Measurements from ENCODE around the gene RYR2. TPM values are rescaled to one million over a fixed set of nuclear protein-coding genes. Genes with fewer than 3 reads are reported as not detected.

The RYR2 gene
- total RNA-seq, 1 experiment from 2014 or later = 0.90 TPM

GRCh38 chr1:237206065-237206414 is 164.1 kb downstream of the RYR2 start:
- DNase-seq = no peak
- no peaks in the 10 kb centered on the region for H3K36me3 Mint-ChIP-seq (ENCODE audit: insufficient read depth, unreplicated experiment)
- H3K4me3 Mint-ChIP-seq (ENCODE audit: low read depth, unreplicated experiment) = no peak overlapping the region
- no peaks in the 10 kb centered on the region for H3K27me3 Mint-ChIP-seq (ENCODE audit: unreplicated experiment)
- H3K4me1 Mint-ChIP-seq (ENCODE audit: low read depth, unreplicated experiment) = no peaks in the 10 kb centered on the region
- BruUV-seq (replicated peaks) = no TSS peak
- no peak overlapping the region for H3K27ac Mint-ChIP-seq (ENCODE audit: unreplicated experiment)
- no peak for TF ChIP-seq CTCF (IDR thresholded peaks at IDR 0.05; ENCODE audit: unreplicated experiment)
- intact Hi-C loops (cut with micrococcal nuclease; ENCODE audit: unreplicated experiment) = no loop called here
- CTCF ChIA-PET = no interaction called here
- no peaks in the 10 kb centered on the region for H3K9me3 Mint-ChIP-seq (ENCODE audit: low read depth, unreplicated experiment)

- no peak for DNase-seq
- H3K4me1 Mint-ChIP-seq (ENCODE audit: low read depth, unreplicated experiment) = no peaks in the 10 kb centered on the region
- H3K9me3 Mint-ChIP-seq (ENCODE audit: low read depth, unreplicated experiment) = peaks cover 6% of the 10 kb centered on the region
- H3K4me3 Mint-ChIP-seq (ENCODE audit: low read depth, unreplicated experiment) = no peak overlapping the region
- no peaks in the 10 kb centered on the region for H3K27me3 Mint-ChIP-seq (ENCODE audit: unreplicated experiment)
- CTCF ChIA-PET = no interaction called here
- no TSS peak for BruUV-seq (replicated peaks)
- no peak overlapping the region for H3K27ac Mint-ChIP-seq (ENCODE audit: unreplicated experiment)
- H3K36me3 Mint-ChIP-seq (ENCODE audit: insufficient read depth, unreplicated experiment) = no peaks in the 10 kb centered on the region
- intact Hi-C loops (cut with micrococcal nuclease; ENCODE audit: unreplicated experiment) = no loop called here
- no peak for TF ChIP-seq CTCF (IDR thresholded peaks at IDR 0.05; ENCODE audit: unreplicated experiment)
Measured at GRCh38 chr1:237211031-237211430, 169.0 kb downstream of the RYR2 start.

DNA sequence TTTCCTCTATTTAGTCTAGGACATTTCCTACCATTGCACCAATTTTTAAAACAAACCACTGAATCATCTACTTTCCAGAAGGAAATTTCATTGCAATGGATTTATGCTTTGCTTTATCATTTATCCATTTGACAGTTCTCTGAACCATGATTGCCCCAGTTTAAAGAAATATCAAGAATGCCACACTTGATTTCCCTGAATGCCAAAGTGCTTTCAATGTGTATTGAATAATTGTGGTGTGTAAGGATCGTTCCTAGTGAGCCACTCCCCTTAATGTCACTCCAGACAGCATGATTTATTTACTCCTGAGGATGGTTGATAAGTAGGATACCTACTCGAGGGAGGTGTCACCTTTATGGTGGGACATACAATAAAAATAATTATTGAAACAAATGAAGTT is 169.6 kb downstream of the RYR2 start:
- no peak overlapping the region for H3K27ac Mint-ChIP-seq (ENCODE audit: unreplicated experiment)
- CTCF ChIA-PET = no interaction called here
- H3K9me3 Mint-ChIP-seq (ENCODE audit: low read depth, unreplicated experiment) = peaks cover 6% of the 10 kb centered on the region
- H3K4me1 Mint-ChIP-seq (ENCODE audit: low read depth, unreplicated experiment) = no peaks in the 10 kb centered on the region
- no peak for DNase-seq
- no peaks in the 10 kb centered on the region for H3K27me3 Mint-ChIP-seq (ENCODE audit: unreplicated experiment)
- TF ChIP-seq CTCF (IDR thresholded peaks at IDR 0.05; ENCODE audit: unreplicated experiment) = no peak
- intact Hi-C loops (cut with micrococcal nuclease; ENCODE audit: unreplicated experiment) = no loop called here
- H3K4me3 Mint-ChIP-seq (ENCODE audit: low read depth, unreplicated experiment) = no peak overlapping the region
- no peaks in the 10 kb centered on the region for H3K36me3 Mint-ChIP-seq (ENCODE audit: insufficient read depth, unreplicated experiment)
- BruUV-seq (replicated peaks) = no TSS peak

- Mint-ChIP-seq H3K27ac (ENCODE audit: unreplicated experiment) (no peak overlapping the region), H3K4me3 (ENCODE audit: low read depth, unreplicated experiment) (no peak overlapping the region), H3K36me3 (ENCODE audit: insufficient read depth, unreplicated experiment) (no peaks in the 10 kb centered on the region), H3K27me3 (ENCODE audit: unreplicated experiment) (no peaks in the 10 kb centered on the region), H3K9me3 (ENCODE audit: low read depth, unreplicated experiment) (peaks cover 8% of the 10 kb centered on the region), H3K4me1 (ENCODE audit: low read depth, unreplicated experiment) (no peaks in the 10 kb centered on the region)
- BruUV-seq (replicated peaks) = no TSS peak
- intact Hi-C loops (cut with micrococcal nuclease; ENCODE audit: unreplicated experiment) = no loop called here
- TF ChIP-seq CTCF (IDR thresholded peaks at IDR 0.05; ENCODE audit: unreplicated experiment) = no peak
- CTCF ChIA-PET = no interaction called here
- no peak for DNase-seq
Measured at GRCh38 chr1:237219751-237220642, 178.0 kb downstream of the RYR2 start.

Measured in Calu3 (cell line).